Glutamatergic neuron (in vitro differentiated cells): ENCODE results near the gene COIL. TPM values are rescaled to one million over a fixed set of nuclear protein-coding genes. Genes with fewer than 3 reads are reported as not detected.

Source experiments
- DNase-seq: peaks from one replicate; pipeline ENCODE4 v3.0.0; 2022
- H3K27ac Mint-ChIP-seq: one replicate; pipeline ENCODE4 v1.8.0; 2020; ENCODE audit warnings: mild to moderate bottlenecking, mixed read lengths, inconsistent platforms; ENCODE audit not compliant: unreplicated experiment
- H3K27me3 Mint-ChIP-seq: one replicate; pipeline ENCODE4 v1.8.0; 2020; ENCODE audit warnings: mild to moderate bottlenecking, moderate library complexity, mixed read lengths, inconsistent platforms; ENCODE audit not compliant: unreplicated experiment
- H3K36me3 Mint-ChIP-seq: one replicate; pipeline ENCODE4 v1.8.0; 2020; ENCODE audit warnings: mild to moderate bottlenecking, mixed read lengths, inconsistent platforms; ENCODE audit not compliant: unreplicated experiment
- H3K4me1 Mint-ChIP-seq: one replicate; pipeline ENCODE4 v1.8.0; 2020; ENCODE audit warnings: mild to moderate bottlenecking, low read depth, mixed read lengths, inconsistent platforms; ENCODE audit not compliant: unreplicated experiment
- H3K4me3 Mint-ChIP-seq: one replicate; pipeline ENCODE4 v1.8.0; 2020; ENCODE audit warnings: mild to moderate bottlenecking, mixed read lengths, inconsistent platforms; ENCODE audit not compliant: unreplicated experiment
- H3K9me3 Mint-ChIP-seq: one replicate; pipeline ENCODE4 v1.8.0; 2020; ENCODE audit warnings: mild to moderate bottlenecking, moderate library complexity, mixed read lengths, inconsistent platforms; ENCODE audit not compliant: unreplicated experiment
- total RNA-seq: library from RNA; stranded (reverse); fragmentation: NEBNext Ultra II Directional; extraction: Animal tissue kit (Norgen Biotek cat#: 25700); gene quantifications from one replicate; pipeline ENCODE4 v1.2.1, GENCODE V29; 2021; ENCODE audit not compliant: unreplicated experiment
- TF ChIP-seq, protein P1 (sequence below): fragments of 200-600 bp; sonication (generic); IDR thresholded peaks from one replicate; pipeline ENCODE4 v1.5.0; 2021; ENCODE audit not compliant: partially characterized antibody, unreplicated experiment

Gene COIL
- total RNA-seq, 1 donor from 2014 or later, result 9.4 TPM

DNA sequence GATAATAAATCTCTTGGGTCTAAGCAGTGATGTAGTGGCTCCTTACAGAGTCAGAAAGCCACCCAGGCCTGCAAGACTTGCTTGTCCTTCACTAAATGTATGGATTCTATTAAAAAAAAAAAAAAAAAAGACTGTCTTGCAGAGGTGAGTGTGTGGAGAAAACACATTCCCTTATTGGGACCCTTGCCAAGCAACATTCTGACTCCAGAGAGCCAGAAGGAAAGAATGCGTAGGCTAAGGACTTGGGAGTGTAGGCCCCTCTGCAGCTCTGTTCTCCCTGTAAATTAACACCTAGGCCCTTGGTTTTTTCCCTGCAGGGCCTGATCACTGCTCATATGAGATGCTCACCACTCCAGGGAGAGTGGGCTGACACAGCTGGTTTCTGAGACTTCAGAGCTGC is 34.9 kb upstream of the COIL start:
- Mint-ChIP-seq H3K27ac (no peak overlapping the region), H3K36me3 (no peaks in the 10 kb centered on the region), H3K4me1 (no peaks in the 10 kb centered on the region), H3K27me3 (no peaks in the 10 kb centered on the region), H3K4me3 (no peak overlapping the region), H3K9me3 (peaks cover 2% of the 10 kb centered on the region)
- DNase-seq, result no peak
- TF ChIP-seq, protein P1, sequence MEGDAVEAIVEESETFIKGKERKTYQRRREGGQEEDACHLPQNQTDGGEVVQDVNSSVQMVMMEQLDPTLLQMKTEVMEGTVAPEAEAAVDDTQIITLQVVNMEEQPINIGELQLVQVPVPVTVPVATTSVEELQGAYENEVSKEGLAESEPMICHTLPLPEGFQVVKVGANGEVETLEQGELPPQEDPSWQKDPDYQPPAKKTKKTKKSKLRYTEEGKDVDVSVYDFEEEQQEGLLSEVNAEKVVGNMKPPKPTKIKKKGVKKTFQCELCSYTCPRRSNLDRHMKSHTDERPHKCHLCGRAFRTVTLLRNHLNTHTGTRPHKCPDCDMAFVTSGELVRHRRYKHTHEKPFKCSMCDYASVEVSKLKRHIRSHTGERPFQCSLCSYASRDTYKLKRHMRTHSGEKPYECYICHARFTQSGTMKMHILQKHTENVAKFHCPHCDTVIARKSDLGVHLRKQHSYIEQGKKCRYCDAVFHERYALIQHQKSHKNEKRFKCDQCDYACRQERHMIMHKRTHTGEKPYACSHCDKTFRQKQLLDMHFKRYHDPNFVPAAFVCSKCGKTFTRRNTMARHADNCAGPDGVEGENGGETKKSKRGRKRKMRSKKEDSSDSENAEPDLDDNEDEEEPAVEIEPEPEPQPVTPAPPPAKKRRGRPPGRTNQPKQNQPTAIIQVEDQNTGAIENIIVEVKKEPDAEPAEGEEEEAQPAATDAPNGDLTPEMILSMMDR, result no peak

DNA sequence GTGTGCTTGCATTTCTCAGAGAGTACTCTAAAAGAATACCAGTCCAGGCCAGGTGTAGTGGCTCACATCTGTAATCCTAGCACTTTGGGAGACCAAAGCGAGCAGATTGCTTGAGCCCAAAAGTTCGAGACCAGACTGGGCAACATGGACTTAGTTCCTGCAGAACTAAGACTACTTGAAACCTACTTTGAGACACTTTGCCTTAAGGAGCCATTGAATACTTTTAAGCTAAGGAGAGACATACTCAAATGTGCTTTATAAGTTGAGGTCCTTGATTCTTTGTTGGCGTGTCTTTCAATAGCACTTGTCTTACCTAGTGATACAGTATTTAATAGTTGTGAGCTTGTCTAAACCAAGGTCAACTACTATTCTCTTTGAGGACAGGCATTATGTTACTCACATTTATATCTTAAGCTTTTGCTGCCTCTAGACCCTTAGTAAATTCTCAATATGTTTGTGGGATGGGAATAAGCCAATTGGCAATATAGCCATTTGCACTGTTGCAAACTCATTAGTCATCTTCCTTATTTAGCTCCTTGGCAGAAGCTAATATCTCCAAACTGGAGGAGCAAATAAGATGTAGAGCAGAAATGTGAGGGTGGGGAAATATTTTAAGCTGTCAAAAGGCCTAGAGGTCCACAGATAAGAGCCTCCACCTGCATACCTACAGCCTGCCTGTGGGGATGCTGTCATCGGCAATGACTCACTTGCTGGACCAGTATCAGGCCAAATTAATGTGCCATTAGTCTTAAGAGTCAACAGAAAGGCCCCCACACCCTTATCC is 33.4 kb upstream of the COIL start:
- Mint-ChIP-seq H3K27me3 (no peaks in the 10 kb centered on the region), H3K36me3 (no peaks in the 10 kb centered on the region), H3K9me3 (peaks cover 2% of the 10 kb centered on the region), H3K4me3 (no peak overlapping the region), H3K4me1 (no peaks in the 10 kb centered on the region), H3K27ac (no peak overlapping the region)
- TF ChIP-seq, protein P1, result no peak
- DNase-seq, result no peak

DNA sequence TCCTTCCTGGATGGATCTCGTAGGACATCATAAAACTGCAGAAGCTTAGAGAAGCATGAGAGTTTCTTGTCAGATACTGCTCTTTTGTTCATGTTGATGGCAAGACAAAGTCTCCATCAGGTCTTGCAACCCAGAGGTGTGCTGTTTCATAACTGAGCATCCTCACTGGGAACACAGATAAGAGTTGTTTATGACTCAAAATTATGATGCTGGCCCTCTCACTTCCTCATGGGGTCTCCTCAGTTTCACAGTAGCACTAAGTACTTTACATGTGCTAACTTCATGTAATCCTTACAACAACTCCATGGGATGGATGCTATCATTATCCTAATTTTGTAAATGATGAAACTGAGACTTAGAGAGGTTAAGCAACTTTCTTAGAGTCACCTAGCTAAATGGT is 31.5 kb upstream of the COIL start:
- Mint-ChIP-seq H3K4me1 (no peaks in the 10 kb centered on the region), H3K9me3 (peaks cover 2% of the 10 kb centered on the region), H3K36me3 (no peaks in the 10 kb centered on the region), H3K27ac (no peak overlapping the region), H3K27me3 (no peaks in the 10 kb centered on the region), H3K4me3 (no peak overlapping the region)
- TF ChIP-seq, protein P1, result no peak
- DNase-seq, result no peak

DNA sequence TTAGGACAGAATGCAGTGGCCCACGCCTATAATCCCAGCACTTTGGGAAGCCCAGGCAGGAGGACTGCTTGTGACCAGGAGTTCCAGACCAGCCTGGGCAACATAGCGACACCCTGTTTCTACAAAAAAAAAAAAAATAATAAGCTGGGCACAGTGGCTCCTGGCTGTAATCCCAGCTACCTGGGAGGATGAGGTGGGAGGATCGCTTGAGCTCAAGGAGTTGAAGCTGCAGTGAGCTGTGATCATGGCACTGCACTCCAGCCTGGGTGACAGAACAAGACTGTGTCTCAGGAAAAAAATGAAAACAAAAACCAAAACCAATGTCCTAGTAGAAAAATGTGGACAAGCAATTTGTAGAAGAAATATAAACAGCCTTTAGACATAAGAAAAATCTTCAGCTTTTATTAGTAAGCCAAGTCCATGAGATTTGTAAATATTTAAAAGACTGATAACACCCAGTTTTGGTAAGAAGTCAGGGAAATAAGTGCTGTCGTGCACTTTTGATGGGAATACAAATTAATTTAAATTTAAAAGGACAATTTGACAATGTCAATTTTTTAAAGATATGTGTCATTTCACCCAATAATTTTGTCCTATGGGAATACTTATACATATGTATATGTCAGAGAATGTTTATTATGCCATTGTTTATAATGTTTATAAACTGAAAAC is 28.2 kb upstream of the COIL start:
- no peak for DNase-seq
- H3K27me3 Mint-ChIP-seq, result no peaks in the 10 kb centered on the region
- H3K36me3 Mint-ChIP-seq, result peaks cover 4% of the 10 kb centered on the region
- H3K4me3 Mint-ChIP-seq, result no peak overlapping the region
- H3K4me1 Mint-ChIP-seq, result no peaks in the 10 kb centered on the region
- H3K9me3 Mint-ChIP-seq, result peaks cover 3% of the 10 kb centered on the region
- TF ChIP-seq, protein P1, result no peak
- H3K27ac Mint-ChIP-seq, result no peak overlapping the region

DNA sequence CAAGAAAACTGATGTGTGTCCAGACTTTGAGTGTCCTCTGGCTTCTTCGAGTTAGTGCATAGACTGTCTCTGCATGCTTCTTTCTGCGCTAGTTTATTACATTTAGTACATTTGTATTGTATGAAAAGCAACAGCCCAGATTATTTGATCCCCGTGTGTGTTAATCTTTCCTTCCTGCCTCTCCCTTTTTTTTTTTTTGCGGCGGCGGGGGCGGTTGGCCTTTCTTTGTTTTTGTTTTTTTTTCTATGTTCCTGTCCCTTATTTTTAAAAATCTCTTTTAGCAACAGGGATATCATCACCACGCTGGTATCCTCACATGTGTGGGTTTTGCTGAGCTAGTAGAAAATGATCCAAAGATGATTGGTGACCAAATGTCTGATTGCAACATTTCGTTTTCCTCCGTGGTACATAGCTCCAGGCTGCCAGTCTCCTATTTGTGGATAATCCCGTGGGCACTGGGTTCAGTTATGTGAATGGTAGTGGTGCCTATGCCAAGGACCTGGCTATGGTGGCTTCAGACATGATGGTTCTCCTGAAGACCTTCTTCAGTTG is 26.5 kb upstream of the COIL start:
- H3K9me3 Mint-ChIP-seq, result peaks cover 3% of the 10 kb centered on the region

More for the DNA sequence above, 26.5 kb upstream of the COIL start:
- TF ChIP-seq, protein P1, result no peak
- Mint-ChIP-seq H3K27ac (no peak overlapping the region), H3K27me3 (no peaks in the 10 kb centered on the region), H3K4me1 (no peaks in the 10 kb centered on the region), H3K36me3 (peaks cover 6% of the 10 kb centered on the region), H3K4me3 (no peak overlapping the region)
- no peak for DNase-seq
